ENCODE data around the gene RB1.
"Not testable (repeated sequence)": the region's sequence is repeated elsewhere in the genome, so short reads cannot be mapped to it uniquely, and the experiment has no call there.

Gene RB1

DNA sequence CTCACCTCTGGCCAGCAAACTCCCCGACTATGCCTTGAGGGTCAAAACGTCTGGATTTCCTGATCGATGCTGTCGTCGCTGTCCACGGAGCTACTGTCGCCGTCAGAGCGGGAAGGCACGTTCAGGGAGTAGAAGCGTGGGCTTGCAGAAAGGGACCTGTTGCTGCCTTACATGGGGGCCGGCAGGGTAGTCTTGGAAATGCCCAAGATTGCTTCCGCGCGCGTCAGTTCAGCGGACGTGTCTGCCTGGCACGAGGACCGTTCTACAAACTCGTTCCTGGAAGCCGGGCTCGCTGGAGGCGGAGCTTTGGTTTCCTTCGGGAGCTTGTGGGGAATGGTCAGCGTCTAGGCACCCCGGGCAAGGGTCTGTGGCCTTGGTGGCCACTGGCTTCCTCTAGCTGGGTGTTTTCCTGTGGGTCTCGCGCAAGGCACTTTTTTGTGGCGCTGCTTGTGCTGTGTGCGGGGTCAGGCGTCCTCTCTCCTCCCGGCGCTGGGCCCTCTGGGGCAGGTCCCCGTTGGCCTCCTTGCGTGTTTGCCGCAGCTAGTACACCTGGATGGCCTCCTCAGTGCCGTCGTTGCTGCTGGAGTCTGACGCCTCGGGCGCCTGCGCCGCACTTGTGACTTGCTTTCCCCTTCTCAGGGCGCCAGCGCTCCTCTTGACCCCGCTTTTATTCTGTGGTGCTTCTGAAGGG lies 15.4 kb downstream of the RB1 start:
- 93 to 96% methylated on average over 40 to 47 of the region's 47 CpGs for WGBS, 2 experiments (ENCODE audit: insufficient coverage in 2 of 2)
- no peak overlapping the region for H3K4me3 ChIP-seq (ENCODE audit: extremely low read depth, insufficient read depth, low read length, poor library complexity, severe bottlenecking)
- no peak overlapping the region for H3K27ac ChIP-seq (ENCODE audit: low read depth, low read length, severe bottlenecking)
- no peaks in the 10 kb centered on the region for H3K4me1 ChIP-seq (ENCODE audit: control insufficient read depth, insufficient read depth, low read length, poor library complexity, severe bottlenecking)
- peaks cover 50% of the 10 kb centered on the region for H3K36me3 ChIP-seq (ENCODE audit: control insufficient read depth, insufficient read depth, low read length)
- H3K9me3 ChIP-seq (ENCODE audit: control insufficient read depth, low read length): peaks cover 9% of the 10 kb centered on the region

DNA sequence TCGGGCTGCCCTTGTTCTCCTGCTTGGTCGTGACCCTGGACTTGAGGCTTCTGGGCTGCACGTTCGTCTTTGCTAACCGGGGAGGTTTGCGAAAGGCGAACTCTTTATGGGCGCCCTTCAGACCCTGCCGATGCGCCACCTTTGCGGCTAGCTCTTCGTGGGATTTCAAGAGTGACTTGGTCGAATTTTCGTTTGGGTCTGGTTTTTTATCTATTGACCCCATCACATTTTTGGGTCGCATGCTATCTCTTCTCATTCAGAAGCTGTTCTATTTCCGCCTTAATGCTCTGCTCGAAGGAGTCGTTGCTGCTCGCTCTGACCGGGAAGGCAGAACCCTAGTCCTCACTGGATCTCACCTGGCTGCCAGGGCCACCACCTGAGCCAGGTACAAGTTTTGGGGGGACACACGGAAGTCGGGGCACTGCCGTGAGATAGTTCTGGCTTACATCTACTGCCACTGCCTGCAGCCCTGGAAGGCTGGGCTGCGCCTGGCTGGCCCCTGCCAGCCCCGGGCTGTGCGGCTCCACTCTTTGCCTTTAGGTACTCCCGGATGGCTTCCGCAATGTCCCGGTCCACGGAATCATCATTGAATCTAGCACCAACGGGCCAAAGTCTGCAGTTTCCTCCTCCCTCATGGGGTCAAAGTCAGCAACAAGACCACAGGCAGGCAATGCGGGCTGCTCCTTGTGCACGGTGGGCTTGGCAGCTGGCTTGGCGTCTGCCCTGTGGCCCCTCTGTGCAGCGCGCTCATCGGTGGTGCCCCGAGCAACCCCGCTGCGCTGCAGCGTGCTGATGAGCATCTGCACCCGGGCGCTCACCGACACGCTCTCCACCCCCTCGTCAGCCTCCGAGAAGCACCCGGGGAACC lies 16.2 kb downstream of the RB1 start:
- Histone ChIP-seq H3K27ac (ENCODE audit: low read depth, low read length, severe bottlenecking) (no peak overlapping the region), H3K4me1 (ENCODE audit: control insufficient read depth, insufficient read depth, low read length, poor library complexity, severe bottlenecking) (no peaks in the 10 kb centered on the region), H3K4me3 (ENCODE audit: extremely low read depth, insufficient read depth, low read length, poor library complexity, severe bottlenecking) (no peak overlapping the region), H3K9me3 (ENCODE audit: control insufficient read depth, low read length) (peaks cover 9% of the 10 kb centered on the region), H3K36me3 (ENCODE audit: control insufficient read depth, insufficient read depth, low read length) (peaks cover 50% of the 10 kb centered on the region)
- 96% methylated on average over 43 to 44 of the region's 48 CpGs for WGBS, 2 experiments (ENCODE audit: insufficient coverage in 2 of 2)

DNA sequence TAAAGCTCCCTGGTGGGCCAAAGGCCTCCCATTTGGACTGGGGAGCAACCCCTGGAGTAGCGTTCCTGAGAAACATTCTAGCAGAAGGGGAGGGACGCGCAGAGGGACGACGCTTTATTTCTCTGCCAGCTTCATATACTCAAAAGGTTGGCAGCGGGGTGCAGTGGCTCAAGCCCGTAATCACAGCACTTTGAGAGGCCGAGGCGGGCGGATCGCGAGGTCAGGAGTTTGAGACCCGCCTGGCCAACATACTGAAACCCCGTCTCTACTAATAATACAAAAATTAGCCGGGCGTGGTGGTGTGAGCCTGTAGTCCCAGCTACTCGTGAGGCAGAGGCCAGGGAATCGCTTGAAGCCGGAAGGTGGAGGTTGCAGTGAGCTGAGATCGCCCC lies 16.8 kb downstream of the RB1 start:
- Histone ChIP-seq H3K4me3 (ENCODE audit: extremely low read depth, insufficient read depth, low read length, poor library complexity, severe bottlenecking) (no peak overlapping the region), H3K27ac (ENCODE audit: low read depth, low read length, severe bottlenecking) (no peak overlapping the region), H3K4me1 (ENCODE audit: control insufficient read depth, insufficient read depth, low read length, poor library complexity, severe bottlenecking) (no peaks in the 10 kb centered on the region), H3K9me3 (ENCODE audit: control insufficient read depth, low read length) (peaks cover 9% of the 10 kb centered on the region), H3K36me3 (ENCODE audit: control insufficient read depth, insufficient read depth, low read length) (peaks cover 50% of the 10 kb centered on the region)
- WGBS, 2 experiments (ENCODE audit: insufficient coverage in 2 of 2): 97 to 98% methylated on average over 17 to 19 of the region's 20 CpGs

DNA sequence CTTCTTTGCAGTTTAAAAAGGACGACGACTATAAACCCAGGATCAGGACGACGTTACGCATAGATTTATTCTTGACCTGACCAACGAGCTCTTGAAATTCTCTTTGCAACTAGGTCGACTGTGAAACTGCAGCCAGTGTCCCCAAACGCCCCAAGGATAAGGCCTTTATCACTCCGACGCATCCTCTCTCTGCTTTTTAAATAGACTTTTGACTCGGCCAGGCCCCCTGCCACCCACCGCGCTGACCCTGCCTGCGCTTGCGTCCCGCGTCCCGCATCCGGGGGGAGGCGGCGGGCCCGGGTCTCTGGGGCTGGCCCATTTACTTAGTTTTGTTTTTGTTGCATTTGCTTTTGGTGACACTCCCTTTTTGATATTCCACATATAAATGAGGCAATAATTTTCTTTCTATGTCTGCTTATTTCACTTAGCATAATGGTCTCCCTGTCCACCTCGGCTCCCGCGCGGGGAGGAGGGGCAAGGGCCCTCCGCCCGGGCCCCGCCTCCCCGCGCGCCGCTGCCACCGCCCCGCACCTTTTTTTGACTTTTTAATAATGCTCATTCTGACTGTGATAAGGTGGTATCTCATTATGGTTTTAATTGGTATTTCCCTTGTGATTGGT lies 17.4 kb downstream of the RB1 start:
- no peaks in the 10 kb centered on the region for H3K4me1 ChIP-seq (ENCODE audit: control insufficient read depth, insufficient read depth, low read length, poor library complexity, severe bottlenecking)
- no peak overlapping the region for H3K4me3 ChIP-seq (ENCODE audit: extremely low read depth, insufficient read depth, low read length, poor library complexity, severe bottlenecking)
- peaks cover 9% of the 10 kb centered on the region for H3K9me3 ChIP-seq (ENCODE audit: control insufficient read depth, low read length)
- WGBS, 2 experiments (ENCODE audit: insufficient coverage in 2 of 2): 95 to 96% methylated on average over 12 to 22 of the region's 35 CpGs
- peaks cover 47% of the 10 kb centered on the region for H3K36me3 ChIP-seq (ENCODE audit: control insufficient read depth, insufficient read depth, low read length)
- H3K27ac ChIP-seq (ENCODE audit: low read depth, low read length, severe bottlenecking): no peak overlapping the region

DNA sequence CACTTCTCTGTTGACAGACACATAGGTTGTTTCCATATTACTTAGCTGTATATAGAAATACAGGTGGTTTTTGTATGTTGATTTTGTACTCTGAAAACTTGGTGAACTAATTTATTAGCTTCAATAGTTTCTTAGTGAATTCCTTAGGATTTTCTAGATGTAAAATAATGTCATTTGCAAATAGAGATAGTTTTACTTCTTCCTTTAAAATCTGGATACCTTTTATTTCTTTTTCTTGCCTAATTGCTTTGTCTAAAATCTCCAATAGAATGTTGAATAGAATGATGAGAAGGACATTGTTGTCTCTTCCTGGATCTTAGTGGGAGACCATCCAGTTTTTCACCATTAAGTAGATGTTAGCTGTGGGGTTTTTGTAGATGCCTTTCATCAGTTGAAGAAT lies 18.7 kb downstream of the RB1 start:
- Histone ChIP-seq H3K4me1 (ENCODE audit: control insufficient read depth, insufficient read depth, low read length, poor library complexity, severe bottlenecking) (no peaks in the 10 kb centered on the region), H3K36me3 (ENCODE audit: control insufficient read depth, insufficient read depth, low read length) (peaks cover 41% of the 10 kb centered on the region), H3K9me3 (ENCODE audit: control insufficient read depth, low read length) (peaks cover 9% of the 10 kb centered on the region), H3K4me3 (ENCODE audit: extremely low read depth, insufficient read depth, low read length, poor library complexity, severe bottlenecking) (no peak overlapping the region), H3K27ac (ENCODE audit: low read depth, low read length, severe bottlenecking) (no peak overlapping the region)

DNA sequence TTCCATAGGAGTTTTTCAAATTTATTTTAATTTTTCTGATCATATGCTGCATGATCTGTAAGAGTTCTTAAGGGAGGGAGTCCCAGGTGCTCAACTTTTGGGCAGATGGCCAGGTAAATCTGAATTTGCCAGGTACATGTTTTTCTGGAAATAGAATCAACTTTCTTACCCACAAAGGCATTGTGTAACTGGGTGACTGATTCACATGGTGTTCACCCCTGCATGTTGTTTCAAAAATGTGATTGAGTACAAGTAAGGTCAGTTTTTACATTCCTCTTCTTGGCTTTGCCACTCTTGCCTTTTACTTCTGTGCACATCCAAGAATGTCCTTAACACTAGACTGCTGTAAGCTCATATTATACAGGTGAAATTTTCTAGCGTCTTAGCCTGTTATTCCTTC lies 30.4 kb downstream of the RB1 start:
- H3K9me3 ChIP-seq (ENCODE audit: control insufficient read depth, low read length): no peaks in the 10 kb centered on the region
- no peak overlapping the region for H3K27ac ChIP-seq (ENCODE audit: low read depth, low read length, severe bottlenecking)
- H3K4me1 ChIP-seq (ENCODE audit: control insufficient read depth, insufficient read depth, low read length, poor library complexity, severe bottlenecking): no peaks in the 10 kb centered on the region
- peaks cover 3% of the 10 kb centered on the region for H3K36me3 ChIP-seq (ENCODE audit: control insufficient read depth, insufficient read depth, low read length)
- no CpG with 5 or more reads among the region's 1 CpG for WGBS, 2 experiments (ENCODE audit: insufficient coverage in 2 of 2)
- H3K4me3 ChIP-seq (ENCODE audit: extremely low read depth, insufficient read depth, low read length, poor library complexity, severe bottlenecking): no peak overlapping the region

DNA sequence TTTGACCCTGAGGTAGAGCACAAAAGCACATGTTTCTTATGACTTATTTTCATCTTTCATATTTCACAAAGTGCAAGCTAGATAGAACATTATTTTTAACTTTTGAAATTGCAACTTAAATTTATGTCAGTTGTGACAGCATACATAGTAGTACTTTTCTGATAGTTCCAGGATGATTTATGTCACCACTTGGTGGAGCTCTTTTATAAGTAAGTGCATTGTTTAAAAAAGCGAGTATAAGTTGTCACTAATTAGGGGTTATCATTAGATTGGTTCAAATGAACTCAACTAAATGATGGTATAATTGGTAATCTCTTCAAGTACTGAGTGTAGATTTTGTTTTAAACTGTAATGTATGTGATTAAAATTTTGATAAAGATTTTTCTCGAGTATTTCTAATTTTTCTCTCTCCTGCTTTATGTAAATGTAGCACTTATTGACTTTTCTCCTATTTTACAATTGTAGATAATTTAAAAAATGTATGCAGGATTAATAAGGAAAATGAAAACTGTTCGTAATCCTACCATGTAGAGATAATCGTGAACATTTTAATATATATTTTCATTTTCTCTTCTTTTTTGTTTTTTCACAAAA lies 31.1 kb downstream of the RB1 start:
- H3K9me3 ChIP-seq (ENCODE audit: control insufficient read depth, low read length): no peaks in the 10 kb centered on the region
- no peak overlapping the region for H3K27ac ChIP-seq (ENCODE audit: low read depth, low read length, severe bottlenecking)
- peaks cover 7% of the 10 kb centered on the region for H3K36me3 ChIP-seq (ENCODE audit: control insufficient read depth, insufficient read depth, low read length)
- no peaks in the 10 kb centered on the region for H3K4me1 ChIP-seq (ENCODE audit: control insufficient read depth, insufficient read depth, low read length, poor library complexity, severe bottlenecking)
- no peak overlapping the region for H3K4me3 ChIP-seq (ENCODE audit: extremely low read depth, insufficient read depth, low read length, poor library complexity, severe bottlenecking)
- 70% methylated on average over 1 of the region's 4 CpGs; no CpG with 5 or more reads in 1 of the 2 experiments for WGBS, 2 experiments (ENCODE audit: insufficient coverage in 2 of 2)

DNA sequence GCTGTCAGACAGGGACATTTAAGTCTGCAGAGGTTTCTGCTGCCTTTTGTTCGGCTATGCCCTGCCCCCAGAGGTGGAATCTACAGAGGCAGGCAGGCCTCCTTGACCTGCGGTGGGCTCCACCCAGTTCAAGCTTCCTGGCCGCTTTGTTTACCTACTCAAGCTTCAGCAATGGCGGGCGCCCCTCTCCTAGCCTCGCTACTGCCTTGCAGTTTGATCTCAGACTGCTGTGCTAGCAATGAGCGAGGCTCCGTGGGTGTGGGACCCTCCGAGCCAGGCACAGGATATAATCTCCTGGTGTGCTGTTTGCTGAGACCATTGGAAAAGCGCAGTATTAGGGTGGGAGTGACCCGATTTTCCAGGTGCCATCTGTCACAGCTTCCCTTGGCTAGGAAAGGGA lies 35.6 kb downstream of the RB1 start:
- H3K9me3 ChIP-seq (ENCODE audit: control insufficient read depth, low read length); H3K4me1 ChIP-seq (ENCODE audit: control insufficient read depth, insufficient read depth, low read length, poor library complexity, severe bottlenecking); H3K27ac ChIP-seq (ENCODE audit: low read depth, low read length, severe bottlenecking); H3K4me3 ChIP-seq (ENCODE audit: extremely low read depth, insufficient read depth, low read length, poor library complexity, severe bottlenecking): not testable (repeated sequence)
- 90 to 98% methylated on average over 5 to 8 of the region's 11 CpGs for WGBS, 2 experiments (ENCODE audit: insufficient coverage in 2 of 2)
- peaks cover 12% of the 10 kb centered on the region for H3K36me3 ChIP-seq (ENCODE audit: control insufficient read depth, insufficient read depth, low read length)

DNA sequence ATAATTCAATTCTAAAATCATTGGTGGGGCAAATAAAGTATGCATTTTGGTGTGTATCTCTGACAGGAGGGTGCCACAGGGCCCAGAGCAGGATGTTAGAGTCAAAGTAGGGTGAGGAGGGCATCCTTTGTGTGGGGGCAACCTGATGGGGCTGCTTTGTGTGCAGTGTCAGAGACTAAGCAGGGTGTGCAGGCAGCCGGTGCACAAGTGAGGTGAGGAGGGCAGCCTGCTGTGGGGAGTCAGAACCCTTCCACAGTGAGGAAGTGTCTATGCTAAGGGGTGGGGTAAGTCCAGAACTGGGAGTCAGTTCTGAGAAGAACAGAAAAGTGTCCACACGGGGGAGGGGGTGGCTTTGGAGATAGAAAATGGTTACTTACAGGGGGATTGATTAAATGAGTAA lies 40.7 kb downstream of the RB1 start:
- 85 to 95% methylated on average over 2 of the region's 2 CpGs for WGBS, 2 experiments (ENCODE audit: insufficient coverage in 2 of 2)
- peaks cover 16% of the 10 kb centered on the region for H3K36me3 ChIP-seq (ENCODE audit: control insufficient read depth, insufficient read depth, low read length)
- H3K4me1 ChIP-seq (ENCODE audit: control insufficient read depth, insufficient read depth, low read length, poor library complexity, severe bottlenecking): no peaks in the 10 kb centered on the region
- no peak overlapping the region for H3K4me3 ChIP-seq (ENCODE audit: extremely low read depth, insufficient read depth, low read length, poor library complexity, severe bottlenecking)
- peaks cover 3% of the 10 kb centered on the region for H3K9me3 ChIP-seq (ENCODE audit: control insufficient read depth, low read length)
- H3K27ac ChIP-seq (ENCODE audit: low read depth, low read length, severe bottlenecking): no peak overlapping the region

DNA sequence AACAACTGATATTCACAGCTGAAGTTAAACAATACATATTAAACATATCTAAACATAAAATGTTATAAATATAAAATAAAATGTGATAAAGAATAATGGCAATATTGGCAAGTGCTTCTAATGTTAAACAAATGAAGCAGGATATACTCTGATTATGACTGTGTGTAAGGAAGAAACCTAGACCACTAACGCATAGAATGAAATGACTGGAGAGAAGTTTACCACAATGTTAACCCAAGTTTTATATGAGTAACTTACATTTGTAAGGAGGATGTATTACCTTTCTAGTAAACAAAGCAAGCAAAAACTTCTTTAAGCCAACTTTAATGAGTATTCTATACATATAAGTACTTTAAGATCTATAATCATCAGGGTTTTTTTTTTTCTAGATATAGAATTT lies 43.0 kb downstream of the RB1 start:
- Histone ChIP-seq H3K36me3 (ENCODE audit: control insufficient read depth, insufficient read depth, low read length) (peaks cover 16% of the 10 kb centered on the region), H3K9me3 (ENCODE audit: control insufficient read depth, low read length) (no peaks in the 10 kb centered on the region), H3K27ac (ENCODE audit: low read depth, low read length, severe bottlenecking) (no peak overlapping the region), H3K4me1 (ENCODE audit: control insufficient read depth, insufficient read depth, low read length, poor library complexity, severe bottlenecking) (no peaks in the 10 kb centered on the region), H3K4me3 (ENCODE audit: extremely low read depth, insufficient read depth, low read length, poor library complexity, severe bottlenecking) (no peak overlapping the region)
- WGBS, 2 experiments (ENCODE audit: insufficient coverage in 2 of 2): 100% methylated on average over 1 of the region's 1 CpG; no CpG with 5 or more reads in 1 of the 2 experiments

All from mesodermal cell (in vitro differentiated cells).